K562 (cell line): Measurements from ENCODE around the gene GIPC3.

Experiments used
- BCLAF1 ChIP-seq, 2 experiments: fragments of 450-650 bp in 1 of 2; IDR thresholded peaks; 2 replicates each; pipeline ENCODE4 v1.6.1; 2011 to 2017; ENCODE audit warnings: low read depth in 2 of 2, antibody characterized with exemption in 1 of 2, borderline replicate concordance in 1 of 2, low read length in 1 of 2, mild to moderate bottlenecking in 1 of 2, mixed read lengths in 1 of 2; ENCODE audit not compliant: control insufficient read depth in 1 of 2
- CTCF ChIP-seq, 3 experiments: IDR thresholded peaks in 2 of 3; conservative IDR thresholded peaks in 1 of 3; 2 replicates each; pipeline ENCODE4 v1.5.1; 2011 to 2012; ENCODE audit warnings: low read length in 3 of 3, mild to moderate bottlenecking in 3 of 3, control low read depth in 2 of 3, improper control_type of control experiment in 1 of 3, inconsistent platforms in 1 of 3, low read depth in 1 of 3, mixed read lengths in 1 of 3, moderate library complexity in 1 of 3; ENCODE audit not compliant: insufficient read depth in 2 of 3
- ELF4 ChIP-seq: fragments of 450-650 bp; formaldehyde crosslinking; IDR thresholded peaks from 2 replicates; pipeline ENCODE4 v1.4.0; 2022; ENCODE audit warnings: missing genetic modification characterization
- GTF2A2 ChIP-seq: IDR thresholded peaks from 2 replicates; pipeline ENCODE4 v1.6.1; 2016; ENCODE audit warnings: mild to moderate bottlenecking, missing genetic modification characterization, missing compliant biosample characterization
- MED1 ChIP-seq: sonication (generic); formaldehyde crosslinking; IDR thresholded peaks from 2 replicates; pipeline ENCODE4 v1.8.1; 2023; ENCODE audit warnings: missing genetic modification reagents, borderline replicate concordance
- MTA3 ChIP-seq: fragments of 450-650 bp; formaldehyde crosslinking; IDR thresholded peaks from 2 replicates; pipeline ENCODE4 v1.6.1; 2017; ENCODE audit warnings: mild to moderate bottlenecking, borderline replicate concordance
- NR2C2 ChIP-seq, 2 experiments: fragments of 200-800 bp in 1 of 2; sonication (Bioruptor generic) in 1 of 2; sonication (generic) in 1 of 2; formaldehyde crosslinking in 1 of 2; IDR thresholded peaks; 2 replicates each; pipeline versions ENCODE4 v1.6.1 to v1.8.0; 2016 to 2022; ENCODE audit warnings: mild to moderate bottlenecking in 1 of 2, missing compliant biosample characterization in 1 of 2, missing genetic modification characterization in 1 of 2, missing genetic modification reagents in 1 of 2
- RBFOX2 ChIP-seq: fragments of 200-400 bp; formaldehyde crosslinking; IDR thresholded peaks from 2 replicates; pipeline ENCODE4 v1.6.1; 2017; ENCODE audit warnings: low read depth, mild to moderate bottlenecking, low read length, moderate library complexity
- TBP ChIP-seq: optimal IDR thresholded peaks from 2 replicates; pipeline ENCODE3; 2011; ENCODE audit warnings: low read depth, low read length, improper control_type of control experiment
- ZBTB33 ChIP-seq: sonication (generic); formaldehyde crosslinking; IDR thresholded peaks from 2 replicates; pipeline ENCODE4 v1.8.1; 2023; ENCODE audit warnings: mild to moderate bottlenecking, missing genetic modification reagents

DNA sequence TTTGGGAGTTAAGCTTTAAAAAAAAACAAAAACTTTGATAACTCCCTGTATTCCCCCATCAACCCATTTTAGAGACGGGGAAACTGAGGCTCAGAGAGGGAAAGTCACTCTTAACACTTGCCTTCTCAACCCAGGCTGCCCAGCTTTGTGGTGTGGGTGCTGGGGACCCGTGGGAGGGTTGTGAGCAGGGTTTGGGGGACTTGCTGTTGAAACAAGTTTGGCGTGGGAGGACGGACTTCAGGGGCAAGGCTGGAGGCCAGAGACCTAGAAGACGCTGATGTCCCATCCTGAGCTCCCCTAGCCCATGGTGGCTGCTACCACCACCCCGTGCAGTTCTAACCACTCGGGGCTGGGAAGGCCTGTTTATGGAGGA lies 42.1 kb downstream of the GIPC3 start:
- no peak for TF ChIP-seq RBFOX2
- no peak for TF ChIP-seq MED1 (CRISPR knock-in tag)
- no peak for TF ChIP-seq NR2C2 (CRISPR knock-in tag; IDR thresholded peaks at IDR 0.05)
- TF ChIP-seq NR2C2 (tag; IDR thresholded peaks at IDR 0.05), result 0 out of 2 replicates have a peak, but pooled peaks have one; percentile 15
- TF ChIP-seq ZBTB33 (CRISPR knock-in tag), result no peak
- no peak for TF ChIP-seq CTCF (IDR thresholded peaks at IDR 0.05 in 2 of 3, conservative IDR thresholded peaks at IDR 0.05 in 1 of 3; ENCODE audit: insufficient read depth in 2 of 3, low read depth in 1 of 3, low read length in 3 of 3)
- TF ChIP-seq GTF2A2 (tag), result no peak
- no peak for TF ChIP-seq TBP
- no peak for TF ChIP-seq BCLAF1 (IDR thresholded peaks at IDR 0.05; ENCODE audit: borderline replicate concordance in 1 of 2, control insufficient read depth in 1 of 2, low read depth in 2 of 2, low read length in 1 of 2)
- no peak for TF ChIP-seq ELF4 (CRISPR knock-in tag)
- no peak for TF ChIP-seq MTA3
